ENCODE results near the gene RNASEH2B.

The RNASEH2B gene

DNA sequence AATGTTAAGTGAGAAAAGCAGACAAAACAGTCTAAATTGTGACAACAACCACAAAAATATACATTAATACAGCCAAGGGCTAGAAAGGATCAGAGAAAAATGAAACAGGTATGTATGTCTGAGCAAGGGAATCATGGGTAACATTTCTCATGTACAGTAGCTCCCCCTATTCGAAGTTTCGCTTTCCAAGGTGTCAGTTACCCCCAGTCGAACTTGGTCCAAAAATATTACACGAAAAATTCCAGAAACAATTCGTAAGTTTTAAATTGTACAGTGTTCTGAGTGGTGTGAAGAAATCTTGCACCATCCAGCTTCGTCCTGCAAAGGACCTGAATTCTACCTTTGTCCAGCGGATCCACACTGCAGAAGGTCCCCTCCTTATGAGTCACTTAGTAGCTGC lies 1.8 kb upstream of the RNASEH2B start:
- no peak for DNase-seq (ENCODE audit: low read depth)

DNA sequence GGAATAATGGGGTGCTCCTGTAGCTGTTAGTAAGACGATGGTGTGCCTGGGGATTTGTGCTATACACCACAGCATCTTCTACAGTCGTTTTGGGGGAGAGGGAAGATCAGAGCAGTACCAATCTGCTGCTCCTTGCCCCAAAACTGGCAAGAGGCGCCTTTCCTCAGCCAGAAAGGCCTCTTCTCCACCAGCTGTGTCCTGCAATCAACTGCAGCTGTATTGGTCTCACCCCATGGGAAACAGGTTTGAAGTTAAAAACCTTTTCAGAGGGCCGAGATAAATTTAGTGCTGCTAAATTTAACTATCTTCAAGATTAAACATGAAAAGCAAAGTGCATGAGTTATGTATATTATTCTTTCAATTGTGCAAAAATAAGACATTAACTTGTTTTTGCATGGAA lies 1.2 kb upstream of the RNASEH2B start:
- no peak for DNase-seq (ENCODE audit: low read depth)

GRCh38 chr13:50910485-50910805 lies 854 bp downstream of the RNASEH2B start:
- no peak for DNase-seq (ENCODE audit: low read depth)

DNA sequence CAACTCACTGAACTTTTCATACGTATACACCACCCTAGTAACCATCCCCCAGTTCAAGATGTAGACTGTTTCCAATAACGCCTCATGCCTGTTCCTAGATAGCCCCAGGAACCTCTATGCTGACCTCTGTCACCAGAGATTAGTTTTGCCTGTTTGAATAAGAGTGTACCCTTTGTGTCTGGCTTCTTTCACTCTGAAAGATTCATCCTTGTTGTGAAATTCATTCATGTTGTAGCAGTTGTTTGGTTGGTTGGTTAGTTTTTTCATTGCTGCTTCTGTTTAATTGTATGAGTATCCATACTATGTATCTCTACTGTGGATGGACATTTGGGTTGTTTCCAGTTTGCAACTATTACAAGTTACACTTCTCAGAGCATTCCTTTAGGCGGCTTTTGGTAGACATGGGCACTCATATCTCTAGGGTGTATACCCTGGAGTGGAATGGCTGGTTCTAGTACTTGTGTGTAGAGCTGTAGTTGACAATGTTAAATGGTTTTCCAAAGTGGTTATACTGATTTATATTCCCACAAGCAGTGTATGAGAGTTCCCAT lies 1.6 kb downstream of the RNASEH2B start:
- DNase-seq (ENCODE audit: low read depth) = no peak

- DNase-seq (ENCODE audit: low read depth) = peak; percentile 77
These were observed 2.6 kb downstream of the RNASEH2B start for GRCh38 chr13:50911937-50912795.

- DNase-seq (ENCODE audit: low read depth) = no peak
These were observed 3.3 kb downstream of the RNASEH2B start for GRCh38 chr13:50912851-50913250.

- no peak for DNase-seq (ENCODE audit: low read depth)
These were observed 4.6 kb downstream of the RNASEH2B start for GRCh38 chr13:50914176-50914700.

GRCh38 chr13:50914848-50915247 lies 5.3 kb downstream of the RNASEH2B start:
- DNase-seq (ENCODE audit: low read depth) = no peak

DNA sequence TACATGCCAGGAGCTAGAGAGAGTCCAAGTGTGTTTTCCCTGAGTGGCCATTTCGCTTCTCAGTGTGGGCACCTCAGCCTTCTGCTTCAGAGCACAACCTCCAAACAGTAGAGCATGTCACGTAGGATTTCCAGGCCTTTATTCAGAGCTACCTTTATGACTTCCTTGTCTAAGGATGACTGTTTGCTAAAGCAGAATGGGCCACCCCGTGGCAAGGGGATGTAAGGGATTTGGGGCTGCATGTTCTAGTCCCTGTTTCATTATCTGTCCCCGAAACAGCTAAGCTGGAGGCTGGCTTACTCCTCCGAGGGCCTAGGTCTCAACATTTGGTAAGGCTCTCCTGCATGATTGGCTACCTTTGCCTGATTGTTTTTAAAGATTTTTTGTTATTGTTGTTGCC lies 6.0 kb downstream of the RNASEH2B start:
- DNase-seq (ENCODE audit: low read depth) = no peak

GRCh38 chr13:50916701-50917184 lies 7.2 kb downstream of the RNASEH2B start:
- DNase-seq (ENCODE audit: low read depth) = no peak

DNA sequence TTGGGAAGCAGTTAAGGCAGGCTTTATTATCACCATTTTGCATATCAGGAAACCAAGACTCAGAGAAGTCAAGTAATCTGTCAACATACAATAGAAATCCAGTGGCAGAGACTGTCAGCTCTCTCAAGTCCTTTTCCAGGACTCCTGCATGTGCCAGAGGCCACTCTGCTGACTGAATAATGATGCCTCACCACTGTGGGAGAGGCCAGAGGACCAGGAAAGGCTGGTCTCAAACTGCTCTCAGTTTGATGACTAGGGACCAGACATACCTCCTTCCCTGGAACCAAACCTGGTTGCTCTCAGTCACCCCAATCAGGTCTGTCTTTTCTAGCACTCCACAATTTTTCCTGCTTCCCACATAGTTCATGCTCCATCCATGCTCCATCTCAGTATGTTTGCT lies 8.0 kb downstream of the RNASEH2B start:
- no peak for DNase-seq (ENCODE audit: low read depth)

GRCh38 chr13:50918567-50918966 lies 9.0 kb downstream of the RNASEH2B start:
- DNase-seq (ENCODE audit: low read depth) = no peak

GRCh38 chr13:50919277-50919676 lies 9.7 kb downstream of the RNASEH2B start:
- no peak for DNase-seq (ENCODE audit: low read depth)

DNA sequence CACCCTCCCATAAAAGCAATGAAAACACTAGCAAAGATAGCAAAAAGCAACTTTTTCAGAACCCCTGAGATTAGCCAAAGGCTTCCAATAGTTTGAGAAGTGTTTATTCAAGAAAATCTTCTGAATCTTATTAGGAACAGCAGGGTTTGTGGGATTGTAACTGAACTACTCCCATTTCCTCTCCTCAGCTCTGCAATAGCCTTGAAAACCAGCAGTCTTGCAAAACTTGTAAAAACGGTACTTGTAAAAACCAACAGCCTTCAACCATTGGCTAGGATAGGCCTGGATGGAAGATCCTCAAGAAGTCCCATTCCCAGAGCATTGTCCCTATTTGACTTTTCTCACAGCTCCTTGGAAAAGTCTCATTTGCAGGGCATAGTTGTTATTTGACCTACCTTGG lies 12.1 kb downstream of the RNASEH2B start:
- DNase-seq (ENCODE audit: low read depth) = no peak

DNA sequence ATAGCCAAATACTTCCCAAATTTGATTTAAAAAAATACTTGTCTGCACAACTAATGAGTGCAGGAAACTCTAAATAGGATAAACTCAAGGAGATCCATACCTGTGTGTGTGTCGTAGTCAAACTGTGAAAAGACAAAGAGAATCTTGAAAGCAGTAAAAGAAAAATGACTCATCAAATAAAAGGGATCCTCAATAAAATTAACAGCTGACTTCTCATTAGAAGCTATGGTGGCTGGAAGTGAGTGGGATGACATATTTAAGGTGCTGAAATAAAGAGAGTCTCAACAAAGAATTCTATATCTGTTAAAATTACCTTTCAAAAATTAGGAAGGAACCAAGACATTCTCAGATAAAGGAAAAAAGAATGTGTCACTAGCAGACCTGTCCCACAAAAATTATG lies 13.7 kb downstream of the RNASEH2B start:
- no peak for DNase-seq (ENCODE audit: low read depth)

- DNase-seq (ENCODE audit: low read depth) = no peak
These were observed 14.4 kb downstream of the RNASEH2B start for GRCh38 chr13:50924025-50924424.

DNA sequence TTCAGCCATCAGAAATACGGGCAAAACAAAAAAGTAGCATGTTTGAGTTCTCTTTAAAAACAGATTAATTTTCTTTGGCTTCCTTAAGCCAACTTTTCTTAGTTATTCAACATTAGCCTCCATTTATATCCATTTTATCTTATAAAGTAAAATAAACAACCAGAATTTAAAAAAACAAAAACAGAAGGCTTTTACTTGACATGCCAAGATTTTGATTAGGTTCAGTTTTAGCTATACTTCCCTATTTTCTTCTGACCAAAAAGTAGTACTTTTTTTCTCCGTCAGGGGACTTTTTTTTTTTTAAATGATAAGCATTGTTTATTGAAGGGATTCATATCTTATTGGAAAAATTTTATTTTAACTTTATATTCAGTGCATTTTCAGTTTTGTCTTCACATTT lies 18.1 kb downstream of the RNASEH2B start:
- DNase-seq (ENCODE audit: low read depth) = no peak

GRCh38 chr13:50928102-50928501 lies 18.5 kb downstream of the RNASEH2B start:
- DNase-seq (ENCODE audit: low read depth) = no peak

GRCh38 chr13:50928659-50929462 lies 19.3 kb downstream of the RNASEH2B start:
- no peak for DNase-seq (ENCODE audit: low read depth)

GRCh38 chr13:50932091-50932490 lies 22.5 kb downstream of the RNASEH2B start:
- DNase-seq (ENCODE audit: low read depth) = no peak

- no peak for DNase-seq (ENCODE audit: low read depth)
These were observed 25.3 kb downstream of the RNASEH2B start for GRCh38 chr13:50934735-50935435.

DNA sequence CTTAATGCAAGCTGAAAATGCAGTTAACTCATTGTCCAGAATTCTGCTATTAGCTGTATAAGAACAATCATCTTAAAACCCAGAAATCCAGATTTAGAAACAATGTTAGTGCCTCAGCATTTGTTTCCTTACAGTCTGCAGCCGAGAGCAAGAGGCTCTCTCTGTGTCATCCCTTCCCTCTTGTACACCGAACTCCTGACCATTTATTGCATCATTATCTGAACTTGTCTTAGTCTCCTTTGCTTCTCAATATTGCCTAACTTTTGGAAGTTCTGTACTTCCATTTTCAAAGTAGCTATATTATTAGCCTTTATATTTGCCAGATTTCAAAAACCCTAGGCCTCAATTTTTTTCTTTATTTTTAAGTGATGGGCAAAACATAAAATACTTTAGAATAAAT lies 27.1 kb downstream of the RNASEH2B start:
- DNase-seq (ENCODE audit: low read depth) = no peak

All from stimulated activated CD8-positive, alpha-beta memory T cell treated with anti-CD3 and anti-CD28 coated beads, Interleukin-15, amount 100 ng/mL, for 24 hours (primary cell).